Germinal center (tissue), 1 donor: ENCODE data around the gene SLC9C2.
"Not testable (repeated sequence)": the region's sequence is repeated elsewhere in the genome, so short reads cannot be mapped to it uniquely, and the experiment has no call there.

Source experiments
- DNase-seq: peaks from one replicate; pipeline ENCODE4 v3.0.0; 2012; ENCODE audit warnings: mixed read lengths, low spot score

SLC9C2 gene

DNA sequence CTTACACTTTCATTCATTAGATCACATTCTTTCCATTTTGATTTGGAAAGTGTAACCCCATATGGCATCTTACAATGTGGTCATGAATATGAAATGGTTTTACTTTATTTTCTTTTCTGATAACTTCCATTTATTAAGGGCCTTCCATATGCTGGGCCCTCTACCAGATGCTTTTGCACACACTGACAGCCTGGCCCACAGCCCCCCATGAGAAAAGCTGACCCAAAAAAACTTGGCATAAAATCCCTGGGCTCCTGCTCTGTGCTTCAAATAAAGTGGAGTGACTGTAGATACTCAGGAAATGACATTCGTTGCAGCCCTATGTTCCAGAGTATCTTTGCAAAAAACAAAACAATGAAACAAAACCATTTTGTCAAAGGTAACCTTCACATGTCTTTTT, 76.9 kb downstream of the SLC9C2 start:
- no peak for DNase-seq

DNA sequence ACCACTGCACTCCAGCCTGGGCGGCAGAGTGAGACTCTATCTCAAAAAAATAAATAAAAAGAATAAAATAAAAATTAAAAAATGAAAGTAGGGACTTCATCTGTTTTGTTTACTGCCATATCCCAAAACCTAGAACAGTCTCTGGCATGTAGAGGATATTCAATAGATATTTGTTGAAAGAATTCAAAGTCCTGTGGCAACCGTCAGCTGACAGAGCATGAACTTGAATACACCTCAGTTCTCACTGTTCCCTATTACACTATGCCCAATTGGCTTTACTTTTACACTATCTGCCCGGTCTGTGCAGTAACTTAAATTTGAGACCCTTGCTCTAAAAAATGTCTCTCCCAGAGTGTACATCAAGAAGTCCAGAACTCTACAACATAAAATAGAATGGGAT, 79.5 kb downstream of the SLC9C2 start:
- no peak for DNase-seq

DNA sequence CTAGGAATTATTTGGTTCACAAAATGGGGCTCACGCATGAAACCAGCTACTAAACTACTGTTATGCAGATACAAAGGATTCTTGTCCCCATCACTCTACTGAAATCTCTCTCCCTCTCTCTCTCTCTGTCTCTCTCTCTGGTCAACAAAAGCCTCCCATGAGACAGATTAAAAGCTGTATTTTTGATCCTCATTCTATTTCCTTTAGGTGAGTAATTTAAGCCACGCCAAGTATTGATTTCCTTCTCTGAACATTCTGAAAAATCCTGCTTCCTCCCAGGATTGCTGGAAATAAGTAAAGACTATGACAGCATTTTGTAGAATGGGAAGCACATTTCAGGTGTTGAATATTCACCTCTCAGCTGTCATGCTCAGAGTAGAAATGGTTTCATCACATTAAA, 82.1 kb downstream of the SLC9C2 start:
- no peak for DNase-seq

DNA sequence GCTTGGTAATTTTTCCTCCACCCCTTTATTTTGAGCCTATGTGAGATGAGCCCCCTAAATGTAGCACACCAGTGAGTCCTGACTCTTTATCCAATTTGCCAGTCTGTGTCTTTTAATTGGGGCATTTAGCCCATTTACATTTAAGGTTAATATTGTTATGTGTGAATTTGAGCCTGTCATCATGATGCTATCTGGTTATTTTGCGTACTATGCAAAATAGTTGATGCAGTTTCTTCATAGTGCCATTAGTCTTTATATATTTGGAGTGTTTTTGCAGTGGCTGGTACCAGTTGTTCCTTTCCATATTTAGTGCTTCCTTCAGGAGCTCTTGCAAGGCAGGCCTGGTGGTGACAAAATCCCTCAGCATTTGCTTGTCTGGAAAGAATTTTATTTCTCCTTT, 88.4 kb downstream of the SLC9C2 start:
- DNase-seq = not testable (repeated sequence)

- no peak for DNase-seq
Observed at GRCh38 chr1:173509797-173510196, 93.1 kb downstream of the SLC9C2 start.

DNA sequence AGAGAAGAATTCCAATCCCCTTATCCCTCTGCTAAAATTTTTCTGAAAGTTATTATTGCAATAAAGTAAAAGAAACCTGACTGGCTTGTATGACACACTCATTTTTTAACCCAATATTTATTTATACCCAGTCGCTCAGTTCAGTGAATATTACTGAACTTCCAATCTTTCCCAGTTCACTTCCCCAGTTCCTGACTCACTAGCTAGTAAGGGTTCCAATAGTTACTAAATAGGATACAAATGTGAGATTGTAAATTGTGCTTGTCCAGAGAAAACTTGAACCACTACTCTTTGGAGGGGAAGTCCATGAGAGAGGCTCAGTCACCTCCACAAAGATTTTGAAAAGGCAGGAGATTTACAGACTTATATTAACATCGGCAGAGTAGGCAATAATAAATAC, 94.3 kb downstream of the SLC9C2 start:
- no peak for DNase-seq

- no peak for DNase-seq
Observed at GRCh38 chr1:173507847-173508209, 95.0 kb downstream of the SLC9C2 start.

DNA sequence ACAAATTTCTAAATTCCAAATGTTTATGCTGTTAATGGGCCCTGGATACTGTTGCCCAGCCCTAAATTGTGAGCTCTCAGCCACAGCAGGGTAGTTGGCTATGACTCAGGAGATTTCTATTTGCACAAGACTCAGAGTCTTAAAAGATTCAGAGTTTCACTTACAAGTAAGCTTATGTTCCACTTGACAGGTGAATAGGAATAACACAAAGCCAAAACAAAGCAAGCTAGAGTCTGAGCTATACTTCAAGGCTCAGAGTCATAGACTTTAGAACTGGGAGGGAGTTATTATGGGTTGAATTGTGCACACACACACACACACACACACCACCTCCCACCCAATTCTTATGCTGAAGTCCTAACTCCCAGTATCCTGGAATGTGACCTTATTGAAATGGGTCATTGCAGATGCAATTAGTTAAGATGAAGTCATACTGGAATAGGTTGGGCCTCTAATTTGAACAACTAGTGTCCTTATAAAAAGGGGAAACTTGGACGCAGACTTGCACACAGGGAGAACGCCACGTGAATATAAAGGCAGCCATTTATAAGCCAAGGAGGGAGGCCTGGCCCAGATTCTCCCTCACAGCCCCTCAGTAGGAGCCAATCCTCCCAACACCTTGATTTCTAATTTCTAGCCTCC, 95.5 kb downstream of the SLC9C2 start:
- no peak for DNase-seq

DNA sequence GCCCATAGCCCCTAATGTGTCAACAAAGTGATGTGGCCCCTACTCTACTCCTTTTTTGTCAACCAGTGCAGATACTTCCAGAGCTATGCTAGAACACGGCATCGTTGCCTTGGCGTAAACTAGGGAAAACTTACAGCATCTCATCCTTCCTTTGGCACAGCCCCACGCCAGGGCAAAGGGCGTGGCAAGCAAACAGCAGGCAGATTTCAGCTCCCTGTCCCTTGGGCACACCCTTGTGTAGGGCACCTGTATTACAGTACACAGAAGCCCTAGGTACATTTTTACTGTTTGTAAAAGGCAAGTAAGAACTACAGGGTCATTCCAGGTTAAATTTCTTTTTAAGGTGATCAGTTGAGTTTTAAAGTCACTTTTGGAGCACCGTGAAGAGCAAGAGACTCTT, 96.4 kb downstream of the SLC9C2 start:
- peak; percentile 7 for DNase-seq

GRCh38 chr1:173505391-173505790, 97.5 kb downstream of the SLC9C2 start:
- DNase-seq = no peak

DNA sequence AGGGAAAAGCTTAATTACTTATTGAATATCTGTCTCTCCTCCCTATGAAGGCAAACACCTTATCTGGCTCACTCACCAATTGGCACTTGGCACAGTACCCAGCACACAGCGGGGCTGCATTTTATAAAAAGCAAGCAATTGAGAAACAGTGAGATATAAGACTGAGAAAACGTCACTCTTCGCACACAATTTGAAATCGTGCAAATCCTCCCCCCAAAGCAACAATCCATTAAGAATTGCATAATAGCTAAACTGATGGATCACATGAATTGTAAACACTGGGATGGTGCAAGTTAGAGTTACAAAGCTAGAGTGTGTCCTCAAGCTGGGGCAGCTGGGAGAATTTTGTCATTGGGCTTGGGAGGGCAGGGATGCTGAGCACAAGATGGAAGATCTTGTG, 98.6 kb downstream of the SLC9C2 start:
- DNase-seq = no peak

DNA sequence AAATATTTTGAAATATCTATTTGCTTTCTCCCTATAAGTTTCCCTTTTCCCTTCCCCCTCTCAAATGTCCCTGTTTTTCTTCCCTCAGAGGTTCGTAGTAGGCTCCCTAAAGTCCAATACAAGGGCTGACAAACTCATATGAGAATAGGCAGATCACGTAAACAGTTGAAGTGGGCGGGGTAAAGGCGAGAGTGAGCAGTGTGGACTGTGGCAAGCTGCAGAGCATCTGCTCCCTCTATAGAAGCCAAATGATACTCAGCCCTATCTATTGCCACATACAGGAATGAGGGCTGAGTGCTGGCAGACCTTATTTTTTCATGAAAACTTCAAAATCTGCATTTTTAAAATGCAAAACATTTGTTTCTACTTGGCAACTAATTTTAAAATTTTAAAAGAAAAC, 99.5 kb downstream of the SLC9C2 start:
- DNase-seq = no peak

DNA sequence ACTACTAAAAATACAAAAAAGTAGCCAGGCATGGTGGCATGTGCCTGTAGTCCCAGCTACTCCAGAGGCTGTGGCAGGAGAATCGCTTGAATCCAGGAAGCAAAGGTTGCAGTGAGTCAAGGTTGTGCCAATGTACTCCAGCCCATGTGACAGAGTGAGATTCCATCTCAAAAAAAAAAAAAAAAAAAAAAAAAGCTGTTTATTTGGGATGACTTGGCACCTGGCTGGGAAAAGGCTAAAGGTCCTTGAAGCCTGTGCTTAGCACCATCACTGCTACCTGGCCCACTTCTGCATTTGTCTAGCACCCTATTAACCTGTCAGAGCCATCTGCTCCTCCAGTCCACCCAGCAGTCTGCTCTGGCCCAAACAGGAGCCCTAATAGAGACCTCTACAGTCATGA, 100.8 kb downstream of the SLC9C2 start:
- no peak for DNase-seq

DNA sequence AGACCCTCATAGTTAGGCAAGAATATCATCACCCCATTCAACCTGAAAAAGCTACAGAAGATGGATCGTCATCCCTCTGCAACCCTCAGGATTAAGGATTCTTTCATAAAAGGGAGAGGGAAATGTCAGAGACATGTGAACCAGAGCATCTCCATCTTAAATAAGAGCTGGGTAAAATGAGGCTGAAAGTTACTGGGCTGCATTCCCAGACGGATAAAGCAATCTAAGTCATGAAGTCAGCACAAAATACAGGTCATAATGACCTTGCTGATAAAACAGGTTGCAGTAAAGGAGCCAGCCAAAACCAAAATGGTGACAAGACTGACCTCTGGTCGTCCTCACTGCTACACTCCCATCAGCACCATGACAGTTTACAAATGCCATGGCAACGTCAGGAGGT, 103.1 kb downstream of the SLC9C2 start:
- DNase-seq = no peak

- no peak for DNase-seq
Observed at GRCh38 chr1:173496757-173497320, 106.0 kb downstream of the SLC9C2 start.

GRCh38 chr1:173495609-173496267, 107.1 kb downstream of the SLC9C2 start:
- no peak for DNase-seq

DNA sequence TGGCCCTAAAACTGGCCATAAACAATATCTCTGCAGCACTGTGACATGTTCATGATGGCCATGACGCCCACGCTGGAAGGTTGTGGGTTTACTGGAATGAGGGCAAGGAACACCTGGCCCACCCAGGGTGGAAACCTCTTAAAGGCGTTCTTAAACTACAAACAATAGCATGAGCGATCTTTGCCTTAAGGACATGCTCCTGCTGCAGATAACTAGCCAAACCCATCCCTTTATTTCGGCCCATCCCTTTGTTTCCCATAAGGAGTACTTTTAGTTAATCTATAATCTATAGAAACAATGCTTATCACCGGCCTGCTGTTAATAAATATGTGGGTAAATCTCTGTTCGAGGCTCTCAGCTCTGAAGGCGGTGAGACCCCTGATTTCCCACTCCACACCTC, 109.7 kb downstream of the SLC9C2 start:
- DNase-seq = not testable (repeated sequence)

DNA sequence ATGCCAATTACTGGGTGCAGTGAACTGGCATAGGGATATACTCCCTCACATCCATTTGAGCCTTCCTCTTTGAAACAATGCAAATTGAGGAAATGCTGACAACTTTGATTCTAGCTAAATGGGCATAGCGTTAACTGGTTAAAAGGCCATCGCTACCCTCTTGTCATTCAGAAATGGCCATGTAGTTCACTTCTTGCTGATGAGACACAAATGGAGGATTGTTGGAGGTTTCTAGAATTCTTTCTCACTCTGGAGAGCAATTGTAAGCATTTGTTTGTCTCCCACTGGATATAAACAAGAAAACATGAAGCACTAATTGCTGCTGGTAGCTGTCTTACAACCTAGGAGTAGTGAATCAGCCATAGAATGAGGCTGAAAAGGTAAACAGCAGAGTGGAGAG, 111.4 kb downstream of the SLC9C2 start:
- no peak for DNase-seq

GRCh38 chr1:173489929-173490328, 112.9 kb downstream of the SLC9C2 start:
- DNase-seq = no peak

DNA sequence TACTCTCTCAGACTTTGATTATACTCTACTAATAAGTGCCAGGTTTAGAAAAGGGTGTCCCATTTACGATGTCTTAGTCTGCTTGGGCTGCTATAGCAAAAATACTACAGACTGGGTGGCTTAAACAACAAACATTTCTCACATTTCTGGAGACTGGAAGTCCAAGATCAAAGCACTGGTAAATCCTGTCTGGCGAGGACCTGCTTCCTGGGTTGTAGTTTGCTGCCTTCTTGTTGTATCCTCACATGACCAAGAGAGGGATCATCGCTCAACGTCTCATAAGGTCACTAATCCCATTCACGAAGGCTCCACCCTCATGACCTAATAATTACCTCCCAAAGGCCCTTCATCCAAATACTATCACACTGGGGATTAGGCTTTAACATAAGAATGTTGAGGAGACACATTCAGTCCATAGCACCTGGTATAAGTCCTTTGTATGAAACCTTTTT, 113.7 kb downstream of the SLC9C2 start:
- no peak for DNase-seq

- DNase-seq = no peak
Observed at GRCh38 chr1:173488001-173488400, 114.9 kb downstream of the SLC9C2 start.

- DNase-seq = no peak
Observed at GRCh38 chr1:173485401-173485800, 117.5 kb downstream of the SLC9C2 start.

- no peak for DNase-seq
Observed at GRCh38 chr1:173484276-173484675, 118.6 kb downstream of the SLC9C2 start.

DNA sequence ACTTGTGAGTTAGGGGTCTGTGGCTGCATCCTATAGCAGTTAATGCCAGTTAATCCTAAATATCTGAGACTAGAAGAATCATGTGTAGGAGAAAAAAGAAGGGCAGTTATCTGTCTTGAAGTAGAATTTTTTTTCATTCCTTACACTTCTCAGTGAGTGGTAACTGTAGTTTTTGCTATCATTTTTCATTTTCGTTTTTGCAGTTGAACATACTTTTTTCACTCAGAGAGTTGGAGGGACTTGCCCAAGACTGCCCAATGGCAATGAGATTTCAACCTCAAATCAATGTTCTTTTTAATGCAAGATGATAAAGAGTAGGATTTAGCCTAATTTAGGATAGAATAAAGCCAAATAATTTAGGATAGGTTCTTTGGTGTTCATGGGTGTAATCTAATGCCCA, 120.2 kb downstream of the SLC9C2 start:
- DNase-seq = no peak
